A549 (cell line): ENCODE data around the gene NRXN2.

Experiments
- CBX2 ChIP-seq: fragments of 200-600 bp; sonication (generic); IDR thresholded peaks from 2 replicates; pipeline ENCODE4 v1.6.1; 2016; ENCODE audit warnings: low read depth, mild to moderate bottlenecking, borderline replicate concordance
- HDAC2 ChIP-seq: fragments of 200-600 bp; sonication (generic); IDR thresholded peaks from 2 replicates; pipeline ENCODE4 v1.6.1; 2016
- TF ChIP-seq, protein P1 (sequence below): fragments of >200 bp; sonication (Bioruptor Twin); formaldehyde crosslinking; IDR thresholded peaks from 3 replicates; pipeline ENCODE4 v1.5.1; 2016

DNA sequence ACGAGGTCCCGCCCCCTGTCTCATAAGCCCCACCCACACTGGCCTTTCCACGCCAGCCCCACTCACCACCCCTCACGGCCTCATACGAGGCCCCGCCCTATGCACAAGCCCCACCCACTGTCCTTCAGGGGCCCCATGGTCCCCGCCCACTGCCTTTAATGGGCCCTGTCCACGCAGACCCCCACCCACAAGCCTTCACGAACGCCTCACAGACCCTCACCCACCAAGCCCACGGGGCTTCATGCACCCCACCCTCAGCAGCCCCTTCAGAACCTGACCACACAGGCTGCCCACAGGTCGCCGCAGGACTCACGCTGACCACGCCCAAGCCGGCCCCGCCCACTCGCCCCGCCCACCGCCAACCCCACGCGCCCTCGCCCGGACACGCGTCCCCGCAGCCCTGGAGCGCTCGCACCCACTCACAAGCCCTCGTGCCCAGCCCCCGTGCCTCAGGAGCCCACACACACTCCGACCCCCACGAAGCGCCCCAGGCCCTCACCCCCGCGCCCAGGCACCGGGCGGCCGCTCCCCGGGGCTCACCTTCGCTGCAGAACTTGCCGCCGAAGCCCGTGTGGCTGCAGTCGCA is 10.5 kb downstream of the NRXN2 start:
- TF ChIP-seq, protein P1, sequence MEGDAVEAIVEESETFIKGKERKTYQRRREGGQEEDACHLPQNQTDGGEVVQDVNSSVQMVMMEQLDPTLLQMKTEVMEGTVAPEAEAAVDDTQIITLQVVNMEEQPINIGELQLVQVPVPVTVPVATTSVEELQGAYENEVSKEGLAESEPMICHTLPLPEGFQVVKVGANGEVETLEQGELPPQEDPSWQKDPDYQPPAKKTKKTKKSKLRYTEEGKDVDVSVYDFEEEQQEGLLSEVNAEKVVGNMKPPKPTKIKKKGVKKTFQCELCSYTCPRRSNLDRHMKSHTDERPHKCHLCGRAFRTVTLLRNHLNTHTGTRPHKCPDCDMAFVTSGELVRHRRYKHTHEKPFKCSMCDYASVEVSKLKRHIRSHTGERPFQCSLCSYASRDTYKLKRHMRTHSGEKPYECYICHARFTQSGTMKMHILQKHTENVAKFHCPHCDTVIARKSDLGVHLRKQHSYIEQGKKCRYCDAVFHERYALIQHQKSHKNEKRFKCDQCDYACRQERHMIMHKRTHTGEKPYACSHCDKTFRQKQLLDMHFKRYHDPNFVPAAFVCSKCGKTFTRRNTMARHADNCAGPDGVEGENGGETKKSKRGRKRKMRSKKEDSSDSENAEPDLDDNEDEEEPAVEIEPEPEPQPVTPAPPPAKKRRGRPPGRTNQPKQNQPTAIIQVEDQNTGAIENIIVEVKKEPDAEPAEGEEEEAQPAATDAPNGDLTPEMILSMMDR = no peak
- TF ChIP-seq HDAC2 = no peak
- TF ChIP-seq CBX2 = no peak
